B cell (primary cell): ENCODE data around the gene KIDINS220. TPM values are rescaled to one million over a fixed set of nuclear protein-coding genes. Genes with fewer than 3 reads are reported as not detected.

Source experiments
- ATAC-seq: fragments of 200-7000 bp; cut with Tn5 transposase; one replicate; pipeline ENCODE4 v1.10.0; 2021; ENCODE audit warnings: low read depth, mild to moderate bottlenecking, moderate number of reproducible peaks, moderate library complexity
- CTCF ChIA-PET: fragments of 350-600 bp; sonication (Branson Sonifier 250); formaldehyde crosslinking; loops from one replicate; lab custom pipeline; 2021; ENCODE audit warnings: antibody characterized with exemption, inconsistent platforms; lab: Charles Lee
- POLR2A ChIA-PET: fragments of 350-600 bp; sonication (Branson Sonifier 250); formaldehyde crosslinking; loops from one replicate; lab custom pipeline; 2021; ENCODE audit warnings: antibody characterized with exemption; lab: Charles Lee
- DNase-seq: peaks from one replicate; pipeline ENCODE4 v3.0.0; 2013
- H2AFZ ChIP-seq: 2 replicates; pipeline ENCODE4 v1.6.1; 2012; ENCODE audit warnings: mild to moderate bottlenecking, low read depth, low read length; ENCODE audit not compliant: insufficient read depth, poor library complexity, severe bottlenecking
- H3K27ac ChIP-seq, 2 donors: 1 replicate in 1 of 2; 2 replicates in 1 of 2; pipeline ENCODE4 v1.5.1; 2012 to 2013; ENCODE audit warnings: low read length in 2 of 2, mild to moderate bottlenecking in 2 of 2, moderate library complexity in 1 of 2
- H3K27me3 ChIP-seq, 4 experiments: fragments of 200-600 bp in 1 of 4; sonication (generic) in 1 of 4; replicated peaks in 1 of 4; 1 replicate in 2 of 4; 2 replicates in 2 of 4; pipeline versions ENCODE4 v1.6.1 to v1.7.0; 2013 to 2016; ENCODE audit warnings: low read length in 3 of 4, mild to moderate bottlenecking in 2 of 4, mixed read lengths in 1 of 4, moderate library complexity in 1 of 4; ENCODE audit not compliant: insufficient read depth in 4 of 4, control insufficient read depth in 3 of 4; ENCODE audit errors: control extremely low read depth in 1 of 4
- H3K36me3 ChIP-seq, 2 experiments: replicated peaks in 1 of 2; 1 replicate in 1 of 2; 2 replicates in 1 of 2; pipeline versions ENCODE4 v1.6.1 to v1.7.1; 2013; ENCODE audit warnings: low read length in 1 of 2; ENCODE audit not compliant: insufficient read depth in 2 of 2, control insufficient read depth in 1 of 2; ENCODE audit errors: control extremely low read depth in 1 of 2, extremely low read depth in 1 of 2
- H3K4me1 ChIP-seq, 2 donors: fragments of 200-600 bp in 1 of 2; sonication (generic) in 1 of 2; 1 replicate in 1 of 2; 2 replicates in 1 of 2; pipeline versions ENCODE4 v1.5.1 to v1.6.1; 2013 to 2017; ENCODE audit warnings: low read length in 2 of 2; ENCODE audit not compliant: control insufficient read depth in 2 of 2, insufficient read depth in 2 of 2
- H3K4me2 ChIP-seq: replicated peaks from 2 replicates; pipeline ENCODE3; 2012; ENCODE audit warnings: mild to moderate bottlenecking, low read depth, low read length; ENCODE audit not compliant: poor library complexity, severe bottlenecking
- H3K4me3 ChIP-seq, 5 experiments: fragments of 200-600 bp in 1 of 5; sonication (generic) in 1 of 5; 1 replicate in 3 of 5; 2 replicates in 2 of 5; pipeline versions ENCODE4 v1.5.1 to v1.7.0; 2011 to 2016; ENCODE audit warnings: low read length in 4 of 5, mild to moderate bottlenecking in 4 of 5, low read depth in 2 of 5, control low read depth in 1 of 5, moderate library complexity in 1 of 5; ENCODE audit not compliant: insufficient read depth in 1 of 5; ENCODE audit errors: control extremely low read depth in 1 of 5, extremely low read depth in 1 of 5
- H3K79me2 ChIP-seq: fragments of 200-600 bp; sonication (generic); one replicate; pipeline ENCODE4 v1.6.0; 2016; ENCODE audit warnings: low read length; ENCODE audit not compliant: control insufficient read depth, insufficient read depth
- H3K9ac ChIP-seq: fragments of 200-600 bp; sonication (generic); 2 replicates; pipeline ENCODE4 v1.6.1; 2017; ENCODE audit warnings: mild to moderate bottlenecking, low read length, moderate library complexity
- H3K9me3 ChIP-seq, 3 donors: one replicate each; pipeline versions ENCODE4 v1.6.1 to v1.7.1; 2013; ENCODE audit warnings: low read length in 2 of 3; ENCODE audit not compliant: control insufficient read depth in 2 of 3, insufficient read depth in 1 of 3; ENCODE audit errors: control extremely low read depth in 1 of 3
- H4K20me1 ChIP-seq: 2 replicates; pipeline ENCODE4 v1.6.0; 2012; ENCODE audit warnings: mild to moderate bottlenecking, low read length; ENCODE audit not compliant: insufficient read depth, control insufficient read depth, poor library complexity, severe bottlenecking
- H3K27ac Mint-ChIP-seq: one replicate; pipeline ENCODE4 v1.8.0; 2021; ENCODE audit warnings: mixed read lengths
- H3K27me3 Mint-ChIP-seq: one replicate; pipeline ENCODE4 v1.8.0; 2021; ENCODE audit warnings: mixed read lengths
- H3K4me1 Mint-ChIP-seq: one replicate; pipeline ENCODE4 v1.8.0; 2021; ENCODE audit warnings: mixed read lengths
- H3K4me3 Mint-ChIP-seq: one replicate; pipeline ENCODE4 v1.8.0; 2021; ENCODE audit warnings: mixed read lengths
- H3K9me3 Mint-ChIP-seq: one replicate; pipeline ENCODE4 v1.8.0; 2022; ENCODE audit warnings: mixed read lengths; ENCODE audit not compliant: insufficient read depth
- CTCF ChIP-seq: fragments of 200-600 bp; IDR thresholded peaks from one replicate; pipeline ENCODE4 v1.8.0; 2022; ENCODE audit warnings: antibody characterized with exemption, mild to moderate bottlenecking
- EZH2 ChIP-seq: IDR thresholded peaks from 2 replicates; pipeline ENCODE4 v1.6.1; 2012; ENCODE audit warnings: borderline replicate concordance, low read depth, mild to moderate bottlenecking, moderate library complexity, low read length; ENCODE audit not compliant: insufficient read depth, poor library complexity, severe bottlenecking
- WGBS: methylation state at CpG from one replicate; pipeline ENCODE4 v1.1.5; 2013; ENCODE audit warnings: missing lambda C conversion rate; ENCODE audit not compliant: insufficient coverage; 5-methylcytosine and 5-hydroxymethylcytosine counted together
- intact Hi-C: fragments of 100-400 bp; cut with micrococcal nuclease; formaldehyde crosslinking; loops from one replicate; pipeline ENCODE4 v1.10.0; 2022
- polyA plus RNA-seq: library from polyadenylated mRNA; depleted of rRNA; stranded (reverse); fragments of >200 nt; gene quantifications from 2 replicates; pipeline ENCODE4 v1.2.3, GENCODE V29; 2012
- total RNA-seq, 2 donors: library from RNA; stranded (reverse); fragments of 120-200 nt in 1 of 2; gene quantifications; 1 replicate in 1 of 2; 2 replicates in 1 of 2; pipeline versions ENCODE4 v1.2.3 to v1.2.4, GENCODE V29; 2013 to 2022

KIDINS220 gene
- total and polyA plus RNA-seq, 2 donors (not counting 1 experiment from before 2014, with no cell fraction given), result 12.5 to 36.6 TPM

GRCh38 chr2:8767324-8767723 is 70.1 kb downstream of the KIDINS220 start:
- Mint-ChIP-seq H3K9me3 (no peaks in the 10 kb centered on the region), H3K27ac (no peak overlapping the region), H3K4me1 (no peaks in the 10 kb centered on the region), H3K4me3 (no peak overlapping the region), H3K27me3 (no peaks in the 10 kb centered on the region)
- intact Hi-C loops, result no loop called here
- Histone ChIP-seq H3K79me2 (no peaks in the 10 kb centered on the region), H2AFZ (no peak overlapping the region), H4K20me1 (no peaks in the 10 kb centered on the region), H3K36me3 (peaks cover 14 to 17% of the 10 kb centered on the region in 2 experiments), H3K4me3 (no peak overlapping the region), H3K9me3 (no peaks in the 10 kb centered on the region), H3K4me2 (no peak overlapping the region), H3K27ac (no peak overlapping the region), H3K4me1 (no peaks in the 10 kb centered on the region), H3K9ac (no peak overlapping the region), H3K27me3 (no peaks in the 10 kb centered on the region)
- DNase-seq (no peak), ATAC-seq (no peak)
- POLR2A ChIA-PET, result no interaction called here
- TF ChIP-seq EZH2, result no peak
- TF ChIP-seq CTCF, result no peak
- WGBS, result 100% methylated on average over 1 of the region's 1 CpG
- CTCF ChIA-PET, result no interaction called here

- no peaks in the 10 kb centered on the region for H3K9me3 Mint-ChIP-seq
- POLR2A ChIA-PET, result no interaction called here
- ATAC-seq, result no peak
Measured at GRCh38 chr2:8761529-8762164, 75.8 kb downstream of the KIDINS220 start.

More at GRCh38 chr2:8761529-8762164, 75.8 kb downstream of the KIDINS220 start:
- CTCF ChIA-PET, result interaction anchor here (0.5 kb wide), 1 partner anchor 1130 kb away, joined by 3 read pairs; no protein-coding TSS in a partner anchor
- peaks cover 7 to 17% of the 10 kb centered on the region in 2 experiments for H3K36me3 ChIP-seq
- TF ChIP-seq CTCF (peak; percentile 29), EZH2 (no peak)
- WGBS, result no CpG with 5 or more reads among the region's 1 CpG
- Mint-ChIP-seq H3K4me3 (no peak overlapping the region), H3K27me3 (no peaks in the 10 kb centered on the region), H3K27ac (no peak overlapping the region), H3K4me1 (no peaks in the 10 kb centered on the region)
- H3K4me3 ChIP-seq, result no peak overlapping the region
- H4K20me1 ChIP-seq, result no peaks in the 10 kb centered on the region
- DNase-seq, result no peak
- H2AFZ ChIP-seq, result no peak overlapping the region
- no peaks in the 10 kb centered on the region for H3K4me1 ChIP-seq
- no peak overlapping the region for H3K4me2 ChIP-seq
- intact Hi-C loops, result no loop called here
- H3K79me2 ChIP-seq, result no peaks in the 10 kb centered on the region
- H3K27ac ChIP-seq, result no peak overlapping the region
- no peaks in the 10 kb centered on the region for H3K27me3 ChIP-seq
- H3K9me3 ChIP-seq, result peaks cover 0 to 3% (median 0%) of the 10 kb centered on the region in 3 donors
- no peak overlapping the region for H3K9ac ChIP-seq
